Endothelial cell of umbilical vein (primary cell): ENCODE results near the gene BRI3BP. TPM values are rescaled to one million over a fixed set of nuclear protein-coding genes. Genes with fewer than 3 reads are reported as not detected.

Experiments used
- BruUV-seq: library from RNA; stranded (reverse); fragments of 400-500 nt; replicated peaks from 2 replicates; lab custom pipeline; 2021; lab: Mats Ljungman, UMichigan
- CTCF ChIA-PET: fragments of 300-600, 350-600 bp; sonication (Branson Sonifier 250); formaldehyde crosslinking; loops from one replicate; lab custom pipeline; 2021; ENCODE audit warnings: antibody characterized with exemption, inconsistent platforms; lab: Charles Lee
- POLR2A ChIA-PET: fragments of 300-600, 350-600 bp; sonication (Branson Sonifier 250); formaldehyde crosslinking; loops from one replicate; lab custom pipeline; 2021; ENCODE audit warnings: antibody characterized with exemption, inconsistent platforms; lab: Charles Lee
- DNase-seq: peaks from one replicate; pipeline ENCODE4 v3.0.0-alpha.2; 2011; ENCODE audit warnings: low read depth, low spot score
- FAIRE-seq: peaks from 2 replicates; lab custom pipeline; 2011; peaks lifted over from hg19 to GRCh38; lab: Jason Lieb, UNC
- H2AFZ ChIP-seq: 2 replicates; pipeline ENCODE4 v1.6.0; 2012; ENCODE audit warnings: low read depth, low read length, control low read depth, inconsistent platforms
- H3K27ac ChIP-seq: 2 replicates; pipeline ENCODE4 v1.5.1; 2011; ENCODE audit warnings: low read depth, mild to moderate bottlenecking, control low read depth, low read length, moderate library complexity; ENCODE audit not compliant: insufficient read depth
- H3K27me3 ChIP-seq, 2 experiments: 2 replicates each; pipeline versions ENCODE4 v1.6.0 to v1.6.1; 2011; ENCODE audit warnings: low read length in 2 of 2, mixed read lengths in 1 of 2; ENCODE audit not compliant: control insufficient read depth in 2 of 2, insufficient read depth in 2 of 2
- H3K36me3 ChIP-seq, 2 experiments: 2 replicates in 1 of 2; 3 replicates in 1 of 2; pipeline ENCODE4 v1.5.1; 2011; ENCODE audit warnings: low read length in 2 of 2, mild to moderate bottlenecking in 1 of 2, moderate library complexity in 1 of 2; ENCODE audit not compliant: control insufficient read depth in 2 of 2, insufficient read depth in 2 of 2; ENCODE audit errors: extremely low read depth in 1 of 2
- H3K4me1 ChIP-seq: 3 replicates; pipeline ENCODE4 v1.5.1; 2011; ENCODE audit warnings: mild to moderate bottlenecking, low read length; ENCODE audit not compliant: control insufficient read depth, insufficient read depth; ENCODE audit errors: extremely low read depth
- H3K4me2 ChIP-seq: 2 replicates; pipeline ENCODE4 v1.6.1; 2011; ENCODE audit warnings: low read length, control low read depth, mixed read lengths; ENCODE audit not compliant: insufficient read depth
- H3K4me3 ChIP-seq, 3 experiments: fragments of 200-600 bp in 1 of 3; sonication (generic), shearing (Covaris generic) in 1 of 3; replicated peaks in 1 of 3; 2 replicates each; pipeline ENCODE4 v1.5.1; 2011 to 2016; ENCODE audit warnings: control low read depth in 3 of 3, low read length in 3 of 3, mild to moderate bottlenecking in 2 of 3, inconsistent platforms in 1 of 3, low read depth in 1 of 3, moderate library complexity in 1 of 3; ENCODE audit not compliant: insufficient read depth in 1 of 3
- H3K79me2 ChIP-seq: 2 replicates; pipeline ENCODE4 v1.6.0; 2012; ENCODE audit warnings: low read length, inconsistent platforms; ENCODE audit not compliant: control insufficient read depth, insufficient read depth
- H3K9ac ChIP-seq: replicated peaks from 2 replicates; pipeline ENCODE3; 2011; ENCODE audit warnings: low read length, control low read depth; ENCODE audit not compliant: insufficient read depth; ENCODE audit errors: extremely low read depth
- H3K9me1 ChIP-seq: replicated peaks from 3 replicates; pipeline ENCODE4 v1.6.0; 2011; ENCODE audit warnings: mild to moderate bottlenecking, low read length; ENCODE audit not compliant: control insufficient read depth, insufficient read depth; ENCODE audit errors: extremely low read depth
- H3K9me3 ChIP-seq: replicated peaks from 2 replicates; pipeline ENCODE4 v1.5.1; 2012; ENCODE audit warnings: low read length, inconsistent platforms; ENCODE audit not compliant: control insufficient read depth, insufficient read depth
- H4K20me1 ChIP-seq: replicated peaks from 2 replicates; pipeline ENCODE3; 2011; ENCODE audit warnings: mild to moderate bottlenecking, low read length; ENCODE audit not compliant: control insufficient read depth, insufficient read depth; ENCODE audit errors: extremely low read depth
- EZH2 ChIP-seq: IDR thresholded peaks from 2 replicates; pipeline ENCODE4 v1.6.1; 2012; ENCODE audit warnings: borderline replicate concordance, low read depth, mild to moderate bottlenecking, moderate library complexity, low read length, inconsistent platforms; ENCODE audit not compliant: severe bottlenecking
- FOS ChIP-seq: IDR thresholded peaks from 2 replicates; pipeline ENCODE4 v1.6.1; 2011; ENCODE audit warnings: mild to moderate bottlenecking, low read length, moderate library complexity, borderline replicate concordance; ENCODE audit not compliant: insufficient read depth
- GATA2 ChIP-seq: IDR thresholded peaks from 2 replicates; pipeline ENCODE4 v1.7.0; 2011; ENCODE audit warnings: low read depth, mild to moderate bottlenecking, moderate library complexity, mixed read lengths, low read length; ENCODE audit not compliant: insufficient read length, insufficient read depth
- JUN ChIP-seq: IDR thresholded peaks from 2 replicates; pipeline ENCODE4 v1.6.1; 2011; ENCODE audit warnings: borderline replicate concordance, low read depth; ENCODE audit not compliant: insufficient read length, insufficient read depth
- MYC ChIP-seq: IDR thresholded peaks from one replicate; pipeline ENCODE4 v1.6.1; 2011; ENCODE audit warnings: mild to moderate bottlenecking, low read depth, low read length
- POLR2A ChIP-seq: IDR thresholded peaks from 2 replicates; pipeline ENCODE4 v1.6.1; 2012; ENCODE audit warnings: low read depth, mild to moderate bottlenecking, control low read depth, low read length
- dilution Hi-C: fragments of 300-500 bp; cut with MboI; formaldehyde crosslinking; loops from one replicate; pipeline ENCODE4 v1.15.0; 2019; ENCODE audit warnings: low sequenced_read_pairs; ENCODE audit not compliant: extremely low pct_ligation_motif_present
- intact Hi-C: fragments of 100-400 bp; cut with micrococcal nuclease; formaldehyde crosslinking; loops from one replicate; pipeline ENCODE4 v1.10.0; 2022
- polyA plus RNA-seq, 4 experiments: library from polyadenylated mRNA; depleted of rRNA in 3 of 4; stranded (reverse) in 3 of 4; unstranded in 1 of 4; fragments of >200 nt; gene quantifications; 2 replicates each; pipeline versions ENCODE4 v1.2.1 to v1.2.3, GENCODE V29; 2011 to 2012; ENCODE audit warnings: missing spikeins in 1 of 4
- total RNA-seq: library from RNA; stranded (reverse); gene quantifications from 2 replicates; pipeline ENCODE4 v1.2.3, GENCODE V29; 2021
- TF ChIP-seq, protein P1 (sequence below), 2 donors: IDR thresholded peaks; 1 replicate in 1 of 2; 2 replicates in 1 of 2; pipeline ENCODE4 v1.5.1; 2011; ENCODE audit warnings: low read length in 2 of 2, mild to moderate bottlenecking in 2 of 2, moderate library complexity in 2 of 2, control low read depth in 1 of 2, inconsistent platforms in 1 of 2, low read depth in 1 of 2; ENCODE audit not compliant: insufficient read depth in 1 of 2; ENCODE audit errors: extremely low read depth in 1 of 2

BRI3BP gene
- total and polyA plus RNA-seq, 2 donors (not counting 3 experiments of a cell fraction or from before 2014, with no cell fraction given), result 3.4 to 8.2 TPM

DNA sequence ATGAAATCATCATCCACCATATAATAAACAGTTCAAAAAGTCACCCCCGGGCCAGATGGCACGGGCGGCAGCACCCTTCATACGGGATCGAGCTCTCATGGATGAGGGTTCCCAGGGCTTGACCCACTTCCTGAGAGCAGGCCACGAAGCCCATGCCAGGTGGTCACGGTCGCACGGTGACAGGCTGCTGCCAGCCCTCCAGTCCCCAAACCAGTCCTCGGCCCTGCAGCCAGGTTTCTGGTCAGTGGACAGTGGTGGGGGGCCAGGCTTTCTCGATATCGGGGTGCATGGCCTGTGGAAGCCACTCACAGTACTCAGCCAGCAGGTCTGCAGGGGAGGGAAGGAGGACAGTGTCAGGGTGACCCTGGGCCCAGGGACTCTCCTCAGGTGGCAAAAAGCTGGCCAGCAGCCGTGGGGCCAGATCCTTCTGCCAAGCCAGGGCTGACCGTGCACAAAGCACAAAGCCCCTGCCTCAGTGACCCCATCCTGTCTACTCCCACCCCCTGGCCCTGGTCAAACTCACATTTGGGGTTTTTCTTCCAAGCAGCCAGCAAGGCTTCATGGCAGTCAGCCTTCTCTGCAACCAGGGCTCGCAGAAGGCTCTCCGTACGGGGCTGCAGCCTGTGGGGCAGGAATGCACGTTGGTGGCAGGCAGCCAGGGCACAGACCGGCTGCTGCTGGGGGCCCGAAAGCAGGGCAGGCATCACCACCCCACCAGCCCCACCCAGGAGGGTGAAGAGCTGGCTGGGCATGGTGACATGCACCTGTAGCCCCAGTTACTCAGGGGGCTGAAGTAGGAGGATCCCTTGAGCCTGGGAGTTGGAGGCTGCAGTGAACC lies 45.7 kb upstream of the BRI3BP start:
- no TSS peak for BruUV-seq
- POLR2A ChIA-PET, result no interaction called here
- H3K9ac ChIP-seq, result no peak overlapping the region
- H3K36me3 ChIP-seq, result peaks cover 11 to 19% of the 10 kb centered on the region in 2 experiments
- no peak overlapping the region for H3K4me3 ChIP-seq
- no peak for DNase-seq
- H3K9me1 ChIP-seq, result no peaks in the 10 kb centered on the region
- H3K27me3 ChIP-seq, result no peaks in the 10 kb centered on the region
- H3K9me3 ChIP-seq, result no peaks in the 10 kb centered on the region
- H3K79me2 ChIP-seq, result no peaks in the 10 kb centered on the region
- TF ChIP-seq POLR2A (no peak), EZH2 (no peak), FOS (no peak), GATA2 (no peak), JUN (no peak), MYC (no peak)
- TF ChIP-seq, protein P1, sequence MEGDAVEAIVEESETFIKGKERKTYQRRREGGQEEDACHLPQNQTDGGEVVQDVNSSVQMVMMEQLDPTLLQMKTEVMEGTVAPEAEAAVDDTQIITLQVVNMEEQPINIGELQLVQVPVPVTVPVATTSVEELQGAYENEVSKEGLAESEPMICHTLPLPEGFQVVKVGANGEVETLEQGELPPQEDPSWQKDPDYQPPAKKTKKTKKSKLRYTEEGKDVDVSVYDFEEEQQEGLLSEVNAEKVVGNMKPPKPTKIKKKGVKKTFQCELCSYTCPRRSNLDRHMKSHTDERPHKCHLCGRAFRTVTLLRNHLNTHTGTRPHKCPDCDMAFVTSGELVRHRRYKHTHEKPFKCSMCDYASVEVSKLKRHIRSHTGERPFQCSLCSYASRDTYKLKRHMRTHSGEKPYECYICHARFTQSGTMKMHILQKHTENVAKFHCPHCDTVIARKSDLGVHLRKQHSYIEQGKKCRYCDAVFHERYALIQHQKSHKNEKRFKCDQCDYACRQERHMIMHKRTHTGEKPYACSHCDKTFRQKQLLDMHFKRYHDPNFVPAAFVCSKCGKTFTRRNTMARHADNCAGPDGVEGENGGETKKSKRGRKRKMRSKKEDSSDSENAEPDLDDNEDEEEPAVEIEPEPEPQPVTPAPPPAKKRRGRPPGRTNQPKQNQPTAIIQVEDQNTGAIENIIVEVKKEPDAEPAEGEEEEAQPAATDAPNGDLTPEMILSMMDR (IDR thresholded peaks at IDR 0.05; ENCODE audit: extremely low read depth in 1 of 2, insufficient read depth in 1 of 2, low read depth in 1 of 2, low read length in 2 of 2), result no peak
- H3K4me2 ChIP-seq, result no peak overlapping the region
- dilution Hi-C loops (no loop called here), intact Hi-C loops (no loop called here)
- FAIRE-seq, result no peak
- no peaks in the 10 kb centered on the region for H3K4me1 ChIP-seq
- no peak overlapping the region for H3K27ac ChIP-seq
- CTCF ChIA-PET, result interaction anchor here (2.4 kb wide), 1 partner anchor 7 kb away, joined by 8 read pairs; no protein-coding TSS in a partner anchor
- H2AFZ ChIP-seq, result no peak overlapping the region
- H4K20me1 ChIP-seq, result no peaks in the 10 kb centered on the region
